NCI-H226 (cell line): ENCODE results near the gene PTX4.

Experiments
- DNase-seq: peaks from one replicate; pipeline ENCODE4 v3.0.0-alpha.2; 2015

PTX4 gene

DNA sequence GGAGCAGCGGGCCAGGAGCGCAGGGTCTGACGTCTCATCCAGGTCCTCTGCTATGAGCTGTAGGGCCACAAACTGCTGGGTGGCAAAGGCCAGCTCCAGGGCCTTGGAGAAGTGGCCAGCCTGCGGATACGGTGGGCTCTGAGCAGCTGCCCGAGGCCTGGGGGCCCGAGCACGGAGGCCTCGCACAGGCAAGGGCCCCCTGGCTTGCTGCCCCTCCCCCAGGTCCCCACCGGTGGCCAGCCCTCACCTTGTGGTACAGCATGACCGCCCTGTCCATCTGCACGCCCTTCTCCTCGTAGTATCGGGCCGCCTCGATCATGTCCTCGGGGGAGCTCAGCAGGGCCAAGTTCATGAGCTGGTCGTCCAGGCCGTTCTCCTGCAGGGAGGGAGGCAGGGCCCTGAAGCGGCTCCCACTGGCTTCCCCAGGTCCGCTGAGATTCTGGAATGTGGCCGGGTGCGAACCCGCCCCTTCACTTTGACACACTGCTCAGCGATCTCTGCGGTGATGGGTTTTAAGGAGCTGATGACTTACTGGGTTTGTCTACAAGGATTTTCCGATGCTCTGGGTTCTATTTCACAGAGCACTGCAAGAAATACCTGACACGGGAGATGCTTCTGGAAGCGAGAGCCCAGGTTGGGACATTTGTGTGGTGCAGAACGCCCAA is 35.0 kb upstream of the PTX4 start:
- no peak for DNase-seq

DNA sequence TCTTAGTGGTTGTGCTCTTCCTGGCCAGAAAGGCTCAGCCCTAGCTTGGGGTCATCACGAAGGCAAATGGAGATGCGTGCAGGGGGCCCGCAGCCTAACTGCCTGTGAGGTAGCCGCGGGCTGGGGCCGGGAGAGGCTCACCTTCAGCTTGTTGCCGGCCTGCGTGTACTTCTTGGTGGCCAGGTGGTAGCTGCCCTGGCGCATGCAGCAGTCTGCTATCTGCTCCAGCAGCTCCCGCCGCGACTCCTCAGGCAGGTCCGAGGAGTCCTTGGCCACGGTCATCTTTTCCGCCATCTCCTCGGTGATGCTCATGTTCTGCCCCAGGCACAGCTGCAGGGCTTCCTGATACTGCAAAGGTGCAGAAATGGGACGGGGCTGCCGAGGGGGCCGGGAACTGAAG is 31.7 kb upstream of the PTX4 start:
- DNase-seq: no peak

DNA sequence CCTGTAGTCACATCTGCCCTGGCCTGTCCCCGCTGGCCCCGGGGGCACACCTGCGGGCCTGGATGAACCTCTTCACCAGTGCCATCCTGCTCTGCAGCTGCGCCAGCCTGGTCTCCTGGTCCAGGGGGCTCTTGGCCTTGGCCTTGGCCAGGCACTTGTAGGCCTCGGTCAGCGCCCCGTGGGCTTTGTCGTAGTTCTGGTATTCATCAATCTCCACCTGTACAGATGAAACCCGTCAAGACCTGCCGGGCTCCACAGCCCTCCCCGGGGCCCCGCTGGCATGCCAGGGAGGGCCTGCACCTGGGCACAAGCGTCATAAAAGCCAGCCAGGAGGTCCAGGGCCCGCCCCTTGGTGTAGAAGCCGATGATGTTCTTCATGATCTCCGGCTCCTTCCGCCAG is 31.1 kb upstream of the PTX4 start:
- no peak for DNase-seq

DNA sequence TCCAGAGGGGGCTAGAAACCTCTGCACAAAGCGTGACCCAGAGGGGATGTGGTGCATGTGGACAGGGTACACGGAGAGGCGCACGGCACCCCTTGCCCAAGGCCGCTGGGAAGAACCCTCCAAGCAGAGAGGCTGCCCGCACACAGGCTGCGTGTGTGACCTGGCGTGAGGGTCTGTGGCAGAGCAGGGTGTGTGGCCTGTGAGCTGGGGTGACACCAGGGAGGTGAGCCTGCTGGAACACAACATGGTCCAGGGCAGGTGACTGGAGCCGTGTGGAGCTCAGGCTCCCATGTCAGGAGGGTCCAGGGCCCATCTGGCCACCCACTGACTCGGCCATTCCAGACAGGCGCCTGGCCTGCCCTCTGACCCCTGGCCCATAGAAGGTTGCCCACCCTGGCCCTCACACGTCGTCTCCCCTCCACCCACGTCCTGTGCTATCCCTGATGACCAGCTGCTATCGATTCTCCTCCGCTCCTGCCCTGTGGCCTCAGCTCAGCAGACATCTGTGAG is 29.9 kb upstream of the PTX4 start:
- DNase-seq: no peak

DNA sequence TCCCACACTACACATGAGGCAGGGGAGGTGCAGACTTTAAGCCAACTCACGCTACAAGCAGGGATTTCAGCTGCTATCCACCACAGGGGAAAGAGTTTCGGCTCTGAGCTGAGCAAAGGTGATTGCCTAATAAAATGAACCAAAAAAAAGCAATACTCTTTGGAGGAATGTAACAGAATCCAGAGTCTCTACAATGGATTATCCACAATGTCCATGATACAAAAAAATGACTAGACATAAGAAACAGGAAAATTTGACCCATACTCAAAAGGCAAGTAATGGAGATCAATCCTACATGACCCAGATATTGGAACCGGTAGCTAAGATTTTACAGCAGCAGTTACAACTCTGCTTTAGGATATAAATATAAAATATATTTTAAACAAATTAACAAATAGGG is 25.8 kb upstream of the PTX4 start:
- no peak for DNase-seq

DNA sequence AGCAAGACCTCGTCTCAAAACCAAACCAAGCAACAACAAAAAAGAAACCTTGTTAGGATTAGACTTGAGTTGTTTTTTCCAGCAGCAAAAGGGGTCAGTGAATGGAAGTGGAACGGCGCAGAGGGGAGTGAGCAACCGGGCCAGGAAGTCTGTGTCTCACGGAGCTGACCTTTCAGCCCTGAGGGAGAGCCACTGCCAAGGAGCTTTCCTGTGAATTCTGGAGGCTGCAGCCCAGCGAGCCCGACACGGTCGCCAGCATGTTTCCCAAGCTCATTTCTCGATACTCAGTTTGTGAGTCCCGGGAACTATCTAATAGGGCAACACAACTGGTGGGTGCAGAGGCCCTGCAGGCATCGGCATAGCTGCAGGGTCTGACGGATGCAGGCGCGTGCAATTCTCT is 24.0 kb upstream of the PTX4 start:
- DNase-seq: no peak

DNA sequence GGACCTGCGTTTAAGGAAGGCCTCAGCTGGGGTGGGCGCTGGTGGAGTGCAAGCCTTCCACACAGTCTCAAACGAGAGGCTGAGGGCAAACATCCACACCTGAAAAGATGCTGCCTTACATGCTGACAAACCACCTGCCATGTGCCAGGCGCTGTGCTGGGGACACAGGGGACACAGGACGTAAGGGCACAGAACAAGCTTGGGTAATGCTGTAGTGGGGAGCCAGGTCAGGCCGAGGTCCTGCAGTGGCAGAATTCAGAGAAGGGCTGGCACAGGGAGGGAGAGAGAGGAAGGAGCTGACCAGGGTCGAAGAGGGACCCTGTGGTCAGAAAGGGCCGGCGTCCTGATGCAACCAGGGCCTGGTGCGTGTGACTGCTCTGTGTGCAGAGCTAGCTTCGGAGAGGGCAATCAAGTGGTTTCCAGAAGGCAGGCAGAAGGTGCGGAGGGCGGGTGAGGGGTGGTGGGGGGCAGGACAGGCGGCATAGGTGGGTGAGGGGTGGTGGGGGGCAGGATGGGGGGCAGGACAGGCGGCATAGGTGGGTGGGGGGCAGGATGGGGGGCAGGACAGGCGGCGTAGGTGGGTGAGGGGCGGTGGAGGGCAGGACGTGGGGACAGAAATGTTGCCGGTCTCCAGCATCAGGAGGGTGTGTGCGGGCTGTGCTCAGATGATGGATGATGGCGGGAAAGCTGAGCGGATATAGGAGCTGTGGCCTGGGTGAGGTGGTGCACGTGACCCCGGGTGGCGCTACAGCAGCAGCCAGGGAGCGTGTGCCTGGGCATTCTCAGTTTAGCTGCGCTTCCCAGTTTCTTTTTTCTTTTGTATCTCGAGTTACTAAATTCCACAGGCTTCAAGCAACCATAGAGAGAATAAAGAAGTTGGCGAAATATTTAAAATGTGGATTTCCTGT is 23.2 kb upstream of the PTX4 start:
- no peak for DNase-seq

DNA sequence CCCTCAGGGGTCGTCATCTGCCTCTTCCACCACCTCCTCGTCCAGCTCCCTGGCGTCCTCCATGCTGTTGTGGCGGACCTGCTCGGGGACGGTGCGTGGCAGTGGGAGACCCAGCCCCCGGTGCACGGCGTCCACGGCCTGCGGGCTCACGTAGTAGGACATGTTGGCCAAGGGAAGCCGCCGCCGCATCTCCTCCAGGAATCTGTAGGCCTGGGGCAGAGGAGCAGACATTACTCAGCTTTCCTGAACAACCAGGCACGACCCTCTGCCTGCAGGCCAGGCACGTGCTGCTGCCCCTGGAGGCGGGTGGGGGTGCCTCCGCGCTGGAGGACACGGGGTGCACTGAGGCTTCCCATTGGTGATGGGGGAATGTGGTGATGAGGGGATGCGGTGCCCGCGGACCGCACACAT is 22.2 kb upstream of the PTX4 start:
- DNase-seq: no peak

DNA sequence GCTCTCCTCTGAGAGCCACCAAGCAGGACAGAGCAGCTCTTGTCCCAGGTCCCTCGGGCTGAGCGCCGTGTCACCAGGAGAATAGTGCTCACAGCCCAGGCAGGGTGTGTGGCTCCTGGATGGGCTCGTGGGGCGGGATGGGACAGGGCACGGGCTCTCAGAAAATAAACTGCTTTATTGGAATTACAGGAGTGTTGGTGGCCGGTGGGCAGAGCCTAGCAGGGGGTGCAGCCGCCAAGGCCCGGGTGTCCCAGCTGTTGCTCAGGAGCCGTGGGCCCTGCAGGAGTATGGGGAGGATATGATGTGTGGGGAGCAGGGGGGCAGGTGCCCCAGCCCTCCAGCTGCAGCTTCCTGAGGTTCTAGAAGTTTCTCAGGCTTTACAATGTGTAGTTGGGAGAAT is 21.5 kb upstream of the PTX4 start:
- no peak for DNase-seq

DNA sequence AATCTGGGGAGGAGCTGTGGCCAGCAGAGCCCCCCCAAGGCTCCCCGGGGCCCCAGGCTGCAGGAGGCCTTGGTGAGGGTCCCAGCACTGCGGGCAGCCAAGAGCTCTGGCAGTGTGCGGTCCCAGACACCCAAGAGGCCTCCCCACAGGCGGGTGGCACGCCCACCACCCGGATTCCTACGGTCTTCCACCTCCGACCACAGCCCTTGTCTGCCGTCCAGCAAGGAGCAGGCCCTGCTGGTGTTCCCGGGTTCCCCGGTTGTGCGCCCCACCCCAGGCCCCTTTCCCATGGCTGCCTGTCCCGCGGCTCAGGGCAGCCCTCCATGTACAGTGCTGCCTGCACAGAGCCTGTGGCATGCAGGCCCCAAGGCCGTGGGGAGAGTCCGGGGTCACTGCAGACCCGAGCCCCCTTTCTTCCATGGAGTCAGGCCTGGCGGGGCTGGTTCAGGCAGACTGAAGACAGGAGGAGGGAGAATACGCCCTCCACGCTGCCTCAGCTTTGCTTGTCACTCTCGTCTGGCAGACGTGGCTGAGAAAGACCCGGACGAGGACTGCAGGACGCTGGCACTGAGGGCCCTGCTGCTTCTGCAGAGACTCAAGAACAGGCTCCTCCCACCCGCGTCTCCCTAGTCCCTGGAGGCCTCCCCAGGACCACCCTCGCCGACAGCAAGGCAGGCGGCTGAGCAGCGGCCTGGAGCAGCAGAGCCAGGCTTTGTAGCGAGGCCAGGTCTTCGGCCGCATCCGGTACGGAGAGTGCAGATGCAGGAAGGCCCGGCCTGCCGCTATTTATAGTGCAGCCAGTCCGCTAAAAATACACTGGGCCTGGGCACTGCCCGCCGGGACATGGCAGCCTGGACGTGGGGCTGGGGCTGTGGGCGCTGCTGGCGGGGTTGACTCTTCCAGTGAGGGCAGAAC is 20.8 kb upstream of the PTX4 start:
- no peak for DNase-seq

DNA sequence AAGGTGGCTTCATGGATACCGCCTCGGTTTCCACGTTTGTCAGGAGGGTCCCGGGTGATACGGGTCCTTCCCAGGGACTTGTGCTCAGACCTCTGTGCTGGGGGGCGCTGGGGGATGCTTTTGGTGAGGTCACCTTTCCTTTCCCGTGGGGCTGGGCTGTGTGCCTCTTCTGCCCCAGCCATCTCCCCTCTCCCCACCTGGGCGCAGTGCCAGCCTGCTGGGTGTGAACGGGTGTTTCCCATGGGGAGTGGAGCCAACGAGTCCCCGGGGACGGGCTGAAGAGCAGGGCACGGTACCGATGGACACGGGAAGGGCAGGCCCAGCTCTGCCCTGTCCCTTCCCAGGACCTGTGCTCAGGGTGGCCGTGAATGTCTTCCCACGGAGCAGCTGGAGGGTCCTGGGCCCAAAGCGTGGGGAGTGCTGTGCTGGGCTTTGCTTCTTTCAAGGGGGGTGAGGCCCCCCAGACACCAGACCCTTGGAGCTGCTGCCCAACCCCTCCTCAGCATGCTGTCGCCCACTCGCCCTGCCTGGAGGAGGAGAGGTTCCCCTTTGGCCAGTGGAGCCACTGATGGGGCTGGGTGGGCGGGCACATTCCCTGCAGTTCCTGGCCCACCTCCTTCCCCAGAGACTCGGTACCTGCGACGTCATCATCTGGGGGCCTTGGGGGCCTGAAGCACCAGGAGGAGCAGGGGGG is 19.9 kb upstream of the PTX4 start:
- no peak for DNase-seq

DNA sequence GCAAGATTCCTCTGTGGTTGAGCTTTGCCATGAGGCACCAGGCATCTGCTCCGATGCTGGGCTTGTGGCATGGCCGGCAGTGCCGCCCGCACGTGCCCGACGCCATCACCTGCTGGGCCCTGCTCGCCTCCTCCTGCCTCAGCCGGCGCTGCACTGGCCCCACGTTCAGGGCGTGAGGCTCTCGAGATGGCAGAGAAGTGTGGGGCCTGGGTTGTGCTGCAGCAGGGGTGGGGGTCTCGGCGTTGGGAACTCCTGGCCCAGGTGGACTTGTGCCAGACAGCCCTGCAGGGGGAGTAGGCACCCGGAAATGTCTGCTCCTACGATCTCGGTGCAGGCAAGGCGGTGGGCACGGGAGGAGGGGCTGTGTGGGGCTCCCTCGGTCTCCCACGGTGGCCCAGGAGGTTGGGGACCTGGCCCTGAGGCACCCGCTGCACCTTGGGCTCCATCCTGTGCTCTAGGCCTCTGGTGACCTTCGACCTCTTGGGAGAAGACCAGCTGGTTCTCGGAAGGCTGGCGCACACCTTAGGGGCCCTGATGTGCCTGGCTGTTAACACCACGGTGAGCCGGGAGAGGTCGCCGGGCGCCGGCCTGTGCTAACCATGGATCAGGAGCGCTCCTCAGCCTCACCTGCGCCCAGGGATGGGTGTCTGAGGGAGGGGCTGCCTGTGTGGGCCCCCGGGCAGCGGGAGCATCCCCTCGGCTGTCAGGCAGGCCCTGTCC is 17.9 kb upstream of the PTX4 start:
- no peak for DNase-seq

DNA sequence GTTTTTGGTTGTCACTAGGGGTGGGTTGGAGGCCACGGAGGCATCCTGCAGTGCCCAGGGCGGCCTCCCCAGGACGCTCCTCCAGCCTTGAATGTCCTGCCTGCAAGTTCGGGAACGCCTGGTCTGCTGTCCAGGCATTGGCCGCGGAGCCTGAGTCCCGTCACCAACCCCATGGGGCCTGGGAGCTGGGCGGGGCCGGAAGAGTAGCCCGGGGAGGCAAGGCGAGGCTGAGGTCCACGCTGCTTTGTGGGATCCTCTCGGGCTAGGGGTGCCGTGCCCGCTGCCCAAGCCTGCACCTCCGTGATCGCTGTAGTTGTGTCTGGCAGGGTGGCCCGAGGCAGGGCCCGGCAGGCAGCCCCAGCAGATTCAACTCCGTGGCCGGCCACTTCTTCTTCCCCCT is 17.2 kb upstream of the PTX4 start:
- DNase-seq: no peak

DNA sequence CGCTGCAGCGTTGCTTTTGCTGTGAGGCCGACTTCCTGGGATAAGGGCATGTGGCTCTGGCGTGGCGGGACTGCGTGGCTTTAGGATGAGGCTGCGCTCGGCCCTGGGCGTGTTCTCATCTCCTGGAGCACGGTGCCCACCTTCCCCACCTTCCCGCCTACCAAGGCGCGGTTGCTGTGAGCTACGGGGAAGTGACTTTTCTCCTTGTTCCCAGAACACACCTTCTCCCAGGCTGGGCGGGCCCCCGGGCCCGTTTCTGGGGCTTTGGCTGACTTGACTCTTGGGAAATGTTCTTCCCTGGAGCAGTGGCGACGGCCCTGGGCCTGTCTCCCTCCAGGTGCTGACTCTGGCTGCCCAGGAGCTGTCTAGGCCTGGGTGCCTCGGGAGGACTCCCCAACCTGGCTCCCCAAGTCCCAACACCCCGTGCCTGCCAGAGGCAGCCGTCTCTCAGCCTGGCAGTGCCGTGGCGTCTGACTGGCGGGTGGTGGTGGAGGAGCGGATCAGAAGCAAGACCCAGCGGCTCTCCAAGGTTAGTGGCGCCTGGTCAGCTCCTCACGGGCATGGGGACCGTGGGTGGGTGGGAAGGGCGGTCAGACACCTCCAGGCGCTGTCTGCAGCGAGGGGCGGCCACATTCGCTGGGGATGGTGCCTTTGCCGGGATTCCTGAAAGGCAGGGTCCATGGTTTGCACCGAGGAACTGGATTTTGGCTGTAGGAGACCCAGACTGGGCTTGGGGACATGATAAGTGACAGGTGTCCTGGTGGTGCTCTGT is 16.5 kb upstream of the PTX4 start:
- no peak for DNase-seq

DNA sequence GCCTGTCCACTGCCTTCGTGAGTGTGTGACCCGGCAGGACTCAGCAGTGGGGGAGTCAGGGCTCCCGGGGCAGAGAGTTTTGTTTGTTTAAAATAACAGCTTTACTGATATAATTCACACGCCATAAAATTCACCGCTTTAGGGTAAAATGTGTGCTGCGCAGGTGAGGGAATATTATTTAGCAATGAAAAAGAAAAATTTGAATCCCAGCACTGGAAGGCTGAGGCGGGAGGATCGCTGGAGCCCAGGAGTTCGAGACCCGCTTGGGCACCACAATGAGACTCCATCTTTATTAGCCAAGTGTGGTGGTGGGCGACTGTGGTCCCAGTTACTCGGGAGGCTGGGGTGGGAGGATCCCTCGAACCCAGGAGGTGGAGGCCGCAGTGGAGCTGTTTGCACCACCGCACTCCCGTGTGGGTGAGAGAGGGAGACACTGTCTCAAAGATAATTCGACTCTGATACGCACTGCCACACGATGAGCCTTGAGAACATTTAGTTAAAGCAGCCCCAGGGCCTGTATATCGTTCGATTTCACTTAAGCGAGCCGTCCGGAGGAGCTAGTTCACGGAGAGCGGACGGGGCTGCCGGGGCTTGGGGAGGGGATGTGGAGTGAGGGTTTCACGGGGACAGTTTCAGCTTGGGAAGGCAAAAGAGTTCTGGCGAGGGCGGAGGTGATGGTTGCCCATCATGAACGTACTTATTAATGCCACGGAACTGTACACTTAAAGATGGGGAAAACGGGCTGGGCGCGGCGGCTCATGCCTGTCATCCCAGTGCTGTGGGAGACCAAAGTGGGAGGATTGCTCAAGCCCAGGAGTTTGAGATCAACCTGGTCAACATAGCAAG is 14.6 kb upstream of the PTX4 start:
- no peak for DNase-seq

DNA sequence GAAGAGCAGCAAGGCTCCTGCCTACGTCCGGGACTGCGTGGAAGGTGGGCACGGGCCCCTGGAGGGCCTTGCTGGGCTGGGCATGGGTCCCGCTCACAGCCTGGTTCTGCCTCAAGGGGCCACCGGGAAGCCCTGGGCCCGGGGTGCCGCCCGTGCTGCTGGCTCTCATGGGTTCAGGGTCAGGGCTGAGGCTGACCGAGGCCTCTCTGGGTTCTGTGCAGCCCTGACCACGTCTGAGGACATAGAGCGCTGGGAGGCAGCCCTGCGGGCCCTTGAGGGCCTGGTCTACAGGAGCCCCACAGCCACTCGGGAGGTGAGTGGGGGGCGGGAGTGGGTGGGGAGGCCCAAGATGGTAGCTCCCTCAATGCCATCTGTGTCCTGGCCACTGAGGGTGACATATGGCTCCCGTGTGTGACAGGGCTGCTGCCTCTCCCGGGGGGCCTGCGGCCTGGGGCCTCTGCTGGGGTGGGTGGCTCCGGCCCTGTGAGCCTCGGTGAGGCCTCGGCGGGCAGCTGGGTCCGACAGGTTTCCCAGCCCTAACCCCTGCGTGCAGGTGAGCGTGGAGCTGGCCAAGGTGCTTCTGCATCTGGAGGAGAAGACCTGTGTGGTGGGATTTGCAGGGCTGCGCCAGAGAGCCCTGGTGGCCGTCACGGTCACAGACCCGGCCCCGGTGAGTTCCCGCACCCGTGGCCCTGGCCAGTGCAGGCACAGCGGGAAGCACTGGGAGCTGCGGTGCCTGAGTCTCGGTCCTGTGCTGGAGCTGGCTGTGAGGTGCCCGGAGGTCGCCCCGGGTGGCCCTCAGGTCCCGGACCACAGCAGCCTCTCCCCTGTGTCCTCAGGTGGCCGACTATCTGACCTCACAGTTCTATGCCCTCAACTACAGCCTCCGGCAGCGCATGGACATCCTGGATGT is 13.6 kb upstream of the PTX4 start:
- no peak for DNase-seq

DNA sequence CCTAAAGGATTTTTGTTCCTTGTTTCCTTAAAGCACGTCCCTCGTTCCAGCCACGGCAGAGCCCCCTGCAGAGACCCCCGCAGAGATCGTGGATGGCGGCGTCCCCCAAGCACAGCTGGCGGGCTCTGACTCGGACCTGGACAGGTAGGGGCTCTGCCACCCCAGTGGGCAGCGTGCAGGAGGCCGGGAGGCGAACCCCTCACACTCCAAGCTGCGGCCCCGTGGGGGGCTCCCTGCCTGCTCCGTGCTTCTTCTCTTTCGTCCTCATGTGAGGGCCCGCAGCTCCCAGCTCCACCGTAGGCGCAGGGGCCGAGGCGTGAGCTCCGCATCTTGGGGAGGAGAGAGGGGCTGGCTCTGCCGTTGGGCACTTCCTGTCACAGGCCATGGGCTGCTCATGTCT is 12.9 kb upstream of the PTX4 start:
- DNase-seq: no peak

DNA sequence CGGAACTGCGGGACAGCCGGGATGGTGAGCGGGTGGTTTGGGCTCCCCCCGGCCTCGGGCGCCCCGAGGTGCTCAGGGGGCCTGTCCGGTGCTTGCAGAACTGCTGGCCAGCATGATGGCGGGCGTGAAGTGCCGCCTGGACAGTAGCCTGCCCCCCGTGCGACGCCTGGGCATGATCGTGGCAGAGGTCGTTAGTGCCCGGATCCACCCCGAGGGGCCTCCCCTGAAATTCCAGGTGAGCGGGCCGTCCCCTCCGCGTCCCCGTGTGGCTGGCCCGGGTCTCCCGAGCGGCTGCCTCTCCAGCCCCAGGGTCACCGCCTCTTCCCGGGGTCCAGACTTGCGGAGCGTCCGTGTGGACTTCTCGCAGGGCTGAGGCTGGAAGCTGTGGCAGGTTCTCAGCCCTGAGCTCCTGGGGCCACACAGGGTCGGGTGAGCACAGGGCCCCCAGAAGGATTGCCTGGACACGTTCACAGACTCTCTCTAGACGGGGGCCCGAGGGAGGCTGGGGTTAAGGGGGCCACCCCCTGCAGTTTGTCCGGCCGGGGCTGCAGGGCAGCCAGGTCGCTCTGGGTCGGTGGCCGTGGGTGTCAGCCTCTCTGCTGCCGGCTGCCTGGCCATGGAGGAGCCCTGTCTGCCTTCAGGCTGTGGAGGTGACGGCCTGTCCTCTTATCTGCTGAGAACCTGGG is 11.9 kb upstream of the PTX4 start:
- no peak for DNase-seq
